GM20000 (cell line): Measurements from ENCODE around the gene ZNF106.

Source experiments
- DNase-seq: peaks from one replicate; pipeline ENCODE4 v3.0.0; 2012; ENCODE audit warnings: low spot score
- TF ChIP-seq, protein P1 (sequence below): IDR thresholded peaks from 2 replicates; pipeline ENCODE4 v1.5.1; 2012; ENCODE audit warnings: mild to moderate bottlenecking, control low read depth; ENCODE audit errors: extremely low read depth, missing control alignments

The ZNF106 gene

DNA sequence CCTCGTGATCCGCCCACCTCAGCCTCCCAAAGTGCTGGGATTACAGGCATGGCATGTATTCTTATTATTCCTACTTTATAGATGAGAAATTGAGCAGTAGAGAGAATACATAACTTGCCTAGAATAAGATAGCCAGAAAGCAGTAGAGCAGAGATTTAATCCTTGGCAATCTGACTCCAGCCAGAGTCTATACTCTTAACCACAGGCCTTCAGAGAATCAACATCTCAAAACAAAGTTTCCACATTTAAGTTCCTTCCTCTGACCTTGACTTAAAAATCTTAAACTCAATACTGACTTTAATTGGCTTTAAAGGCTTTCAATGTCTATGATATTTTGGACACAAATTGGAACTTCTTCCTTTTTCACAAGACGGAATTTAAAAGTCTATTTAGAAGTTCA, 37.1 kb downstream of the ZNF106 start:
- no peak for DNase-seq
- TF ChIP-seq, protein P1, sequence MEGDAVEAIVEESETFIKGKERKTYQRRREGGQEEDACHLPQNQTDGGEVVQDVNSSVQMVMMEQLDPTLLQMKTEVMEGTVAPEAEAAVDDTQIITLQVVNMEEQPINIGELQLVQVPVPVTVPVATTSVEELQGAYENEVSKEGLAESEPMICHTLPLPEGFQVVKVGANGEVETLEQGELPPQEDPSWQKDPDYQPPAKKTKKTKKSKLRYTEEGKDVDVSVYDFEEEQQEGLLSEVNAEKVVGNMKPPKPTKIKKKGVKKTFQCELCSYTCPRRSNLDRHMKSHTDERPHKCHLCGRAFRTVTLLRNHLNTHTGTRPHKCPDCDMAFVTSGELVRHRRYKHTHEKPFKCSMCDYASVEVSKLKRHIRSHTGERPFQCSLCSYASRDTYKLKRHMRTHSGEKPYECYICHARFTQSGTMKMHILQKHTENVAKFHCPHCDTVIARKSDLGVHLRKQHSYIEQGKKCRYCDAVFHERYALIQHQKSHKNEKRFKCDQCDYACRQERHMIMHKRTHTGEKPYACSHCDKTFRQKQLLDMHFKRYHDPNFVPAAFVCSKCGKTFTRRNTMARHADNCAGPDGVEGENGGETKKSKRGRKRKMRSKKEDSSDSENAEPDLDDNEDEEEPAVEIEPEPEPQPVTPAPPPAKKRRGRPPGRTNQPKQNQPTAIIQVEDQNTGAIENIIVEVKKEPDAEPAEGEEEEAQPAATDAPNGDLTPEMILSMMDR, result no peak

DNA sequence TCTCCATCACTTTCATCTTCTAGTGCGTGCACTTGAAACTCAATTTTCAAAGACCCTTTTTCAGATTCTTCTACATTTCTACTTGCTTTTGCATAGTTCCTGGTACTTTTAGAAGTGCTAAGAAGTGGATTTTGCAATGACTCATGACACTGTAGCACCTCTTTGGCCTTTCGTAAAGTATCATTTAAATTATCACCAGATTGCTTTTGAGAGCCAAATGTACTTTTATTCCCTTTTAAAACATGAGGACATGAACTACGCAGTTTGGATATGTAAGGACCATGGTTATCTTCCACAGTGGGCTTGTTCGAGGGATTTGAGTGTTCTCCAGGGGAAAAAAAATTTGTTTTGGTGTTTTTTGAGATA, 40.5 kb downstream of the ZNF106 start:
- DNase-seq, result no peak
- TF ChIP-seq, protein P1, result no peak

DNA sequence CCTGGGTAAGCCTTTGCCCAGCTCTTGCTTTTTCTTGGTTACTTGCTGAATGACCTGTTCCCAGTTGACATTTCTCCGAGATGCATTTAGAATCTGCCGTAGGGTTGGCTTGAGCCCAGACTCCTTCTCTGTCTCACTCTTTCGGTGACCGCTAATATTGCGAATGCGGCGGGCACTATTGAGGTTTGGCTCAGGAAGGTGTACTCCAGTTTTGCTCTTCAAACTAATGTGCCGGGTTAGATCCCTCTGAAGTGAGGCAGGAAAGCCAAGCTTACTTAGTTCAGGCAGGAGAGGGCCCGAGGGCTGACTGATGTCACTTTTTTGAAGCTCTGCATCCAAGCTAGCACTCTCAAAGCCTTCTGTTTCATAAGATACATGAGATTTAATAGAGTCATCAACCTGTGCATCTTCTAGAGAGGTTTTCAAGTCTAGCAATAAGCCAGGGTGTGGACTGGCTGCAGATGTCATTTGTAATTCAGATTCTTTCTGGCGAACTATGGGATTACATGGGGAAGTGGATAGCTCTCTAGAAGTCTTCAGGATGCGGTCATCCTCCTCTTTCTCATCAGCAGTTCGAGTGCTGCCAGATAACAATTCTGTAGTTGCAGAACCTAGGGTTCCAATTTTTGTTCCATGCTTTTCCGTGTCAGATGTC, 41.0 kb downstream of the ZNF106 start:
- no peak for DNase-seq
- TF ChIP-seq, protein P1, result no peak

DNA sequence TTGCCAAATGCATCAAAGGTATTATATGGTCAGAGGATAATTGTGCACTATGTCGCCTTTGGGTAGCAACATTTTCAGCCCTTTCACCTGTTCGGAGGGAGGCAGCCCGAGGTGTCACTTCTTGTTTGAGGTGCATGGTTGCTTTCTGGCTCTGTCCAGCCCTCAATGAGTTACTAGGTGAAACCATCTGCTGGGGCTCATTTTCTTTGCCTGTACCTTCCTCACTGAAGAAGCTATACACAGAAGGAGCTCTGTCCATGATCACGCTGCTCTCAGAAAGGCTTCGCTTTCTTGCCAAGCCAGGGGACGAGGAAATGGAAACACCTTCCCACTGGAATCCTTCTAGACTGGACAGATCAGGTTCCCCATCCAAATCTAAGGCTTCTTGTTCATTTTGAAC, 42.7 kb downstream of the ZNF106 start:
- TF ChIP-seq, protein P1, result no peak
- no peak for DNase-seq

DNA sequence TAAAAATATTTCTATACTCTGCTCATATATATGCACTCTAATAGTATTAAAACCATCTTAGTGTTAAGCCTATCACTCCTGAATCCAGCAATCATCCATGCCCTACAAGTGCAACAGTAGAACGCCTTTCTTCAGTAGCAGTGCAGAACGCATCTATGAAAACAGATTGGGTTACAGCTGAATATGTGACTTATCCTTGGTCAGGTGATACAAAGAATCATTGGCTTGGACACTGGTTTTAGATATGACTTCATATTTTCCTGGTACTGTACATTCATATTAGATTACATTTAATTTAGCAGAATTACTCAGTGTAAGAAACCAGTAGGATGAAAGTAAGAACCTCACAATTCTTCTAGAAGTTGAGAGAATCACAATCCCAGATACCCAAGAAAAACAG, 43.3 kb downstream of the ZNF106 start:
- TF ChIP-seq, protein P1, result no peak
- no peak for DNase-seq

DNA sequence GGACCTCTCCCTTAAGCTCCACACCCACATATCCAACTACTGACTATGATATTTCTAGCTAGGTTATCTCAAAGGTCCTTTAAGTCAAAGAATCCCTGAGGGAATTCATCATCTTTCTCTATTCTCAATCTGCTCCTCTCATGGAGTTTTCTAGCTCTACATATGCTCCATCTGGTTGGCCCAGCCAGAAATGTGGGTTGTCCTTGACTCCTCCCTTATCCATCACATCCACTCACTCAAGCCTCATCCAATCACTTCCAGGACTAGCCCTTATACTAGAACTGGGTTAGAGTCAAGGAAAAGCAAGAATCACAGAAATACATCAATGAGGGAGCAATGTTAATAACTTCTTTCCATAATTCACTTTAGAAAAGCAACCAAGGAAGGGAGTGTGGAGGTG, 45.4 kb downstream of the ZNF106 start:
- no peak for DNase-seq
- TF ChIP-seq, protein P1, result no peak

DNA sequence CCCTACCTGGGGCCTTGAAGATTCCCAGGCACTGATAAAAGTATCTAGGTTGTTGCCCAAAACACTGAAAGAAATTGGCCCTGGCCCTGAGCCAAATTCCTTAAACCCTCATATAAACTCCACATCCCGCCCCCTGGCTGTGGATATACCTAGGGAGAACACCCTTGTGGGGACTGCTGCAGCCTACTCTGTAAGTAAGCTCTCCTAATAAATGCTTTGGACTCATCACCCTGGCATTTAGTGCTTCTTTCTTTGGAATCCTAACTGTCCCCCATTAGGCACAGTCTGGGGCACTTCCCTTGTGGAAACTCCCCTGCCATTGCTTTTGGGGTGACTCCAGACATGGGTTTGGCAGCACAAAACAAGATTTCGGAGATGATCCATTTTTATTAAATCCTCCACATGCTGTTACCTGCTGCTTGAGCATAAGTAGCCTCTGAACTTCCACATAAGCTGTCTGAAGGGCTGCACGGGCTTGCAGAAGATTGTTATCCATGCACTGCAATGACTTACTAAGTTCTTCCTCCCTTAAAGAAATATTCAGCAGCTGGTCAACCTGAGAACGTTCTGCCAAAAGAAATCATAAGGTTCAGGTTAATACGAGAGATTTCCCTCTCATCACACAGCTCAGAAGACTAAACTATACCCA, 46.4 kb downstream of the ZNF106 start:
- TF ChIP-seq, protein P1, result no peak
- DNase-seq, result no peak
